ENCODE measurements around the gene ZNF652. TPM values are rescaled to one million over a fixed set of nuclear protein-coding genes. Genes with fewer than 3 reads are reported as not detected.
A peak's percentile ranks its signal among the peaks of the same experiment; 100 is the strongest.

ZNF652 gene
- total and polyA plus RNA-seq, 2 donors (not counting 1 experiment from before 2014, with no cell fraction given) = 7.8 to 10.2 TPM

GRCh38 chr17:49343273-49343672 lies 18.8 kb downstream of the ZNF652 start:
- Histone ChIP-seq H3K79me2 (ENCODE audit: control insufficient read depth, insufficient read depth, low read length) (peaks cover 19% of the 10 kb centered on the region), H4K20me1 (ENCODE audit: control insufficient read depth, extremely low read depth, insufficient read depth, low read length) (no peaks in the 10 kb centered on the region), H3K36me3 (ENCODE audit: control insufficient read depth, insufficient read depth, low read length) (no peaks in the 10 kb centered on the region), H3K4me3 (replicated peaks in 1 of 4; ENCODE audit: control extremely low read depth in 1 of 4, insufficient read depth in 1 of 4, low read depth in 3 of 4, low read length in 4 of 4) (no peak overlapping the region), H2AFZ (ENCODE audit: low read length) (no peak overlapping the region), H3K27ac (ENCODE audit: insufficient read depth, low read length) (no peak overlapping the region), H3K9ac (ENCODE audit: insufficient read depth, low read length) (no peak overlapping the region), H3K4me2 (ENCODE audit: extremely low read depth, insufficient read depth, low read length) (peak overlapping the region; percentile 61), H3K9me3 (ENCODE audit: control insufficient read depth, insufficient read depth, low read depth, low read length) (no peaks in the 10 kb centered on the region), H3K27me3 (ENCODE audit: control insufficient read depth, insufficient read depth, low read length) (no peaks in the 10 kb centered on the region), H3K4me1 (ENCODE audit: control insufficient read depth, extremely low read depth, insufficient read depth, low read length) (peaks cover 6% of the 10 kb centered on the region)
- peak in 1 of 2 donors; percentile 89 for DNase-seq (ENCODE audit: low read depth in 2 of 2)
- TF ChIP-seq EZH2 (IDR thresholded peaks at IDR 0.05; ENCODE audit: low read length, missing control alignments) = no peak
- TF ChIP-seq CTCF (conservative IDR thresholded peaks at IDR 0.05 in 1 of 2, IDR thresholded peaks at IDR 0.05 in 1 of 2; ENCODE audit: low read depth in 1 of 2, low read length in 2 of 2) = no peak

GRCh38 chr17:49342575-49342936 lies 19.5 kb downstream of the ZNF652 start:
- Histone ChIP-seq H3K27me3 (ENCODE audit: control insufficient read depth, insufficient read depth, low read length) (no peaks in the 10 kb centered on the region), H3K9me3 (ENCODE audit: control insufficient read depth, insufficient read depth, low read depth, low read length) (no peaks in the 10 kb centered on the region), H3K9ac (ENCODE audit: insufficient read depth, low read length) (no peak overlapping the region), H3K4me3 (replicated peaks in 1 of 4; ENCODE audit: control extremely low read depth in 1 of 4, insufficient read depth in 1 of 4, low read depth in 3 of 4, low read length in 4 of 4) (peak overlapping the region in 2 of 4 experiments; percentile 10 to 40), H4K20me1 (ENCODE audit: control insufficient read depth, extremely low read depth, insufficient read depth, low read length) (no peaks in the 10 kb centered on the region), H2AFZ (ENCODE audit: low read length) (no peak overlapping the region), H3K27ac (ENCODE audit: insufficient read depth, low read length) (no peak overlapping the region), H3K4me1 (ENCODE audit: control insufficient read depth, extremely low read depth, insufficient read depth, low read length) (peaks cover 6% of the 10 kb centered on the region), H3K36me3 (ENCODE audit: control insufficient read depth, insufficient read depth, low read length) (no peaks in the 10 kb centered on the region), H3K79me2 (ENCODE audit: control insufficient read depth, insufficient read depth, low read length) (peaks cover 21% of the 10 kb centered on the region), H3K4me2 (ENCODE audit: extremely low read depth, insufficient read depth, low read length) (peak overlapping the region; percentile 72)
- TF ChIP-seq CTCF (conservative IDR thresholded peaks at IDR 0.05 in 1 of 2, IDR thresholded peaks at IDR 0.05 in 1 of 2; ENCODE audit: low read depth in 1 of 2, low read length in 2 of 2) (no peak), EZH2 (IDR thresholded peaks at IDR 0.05; ENCODE audit: low read length, missing control alignments) (no peak)
- DNase-seq (ENCODE audit: low read depth in 2 of 2) = no peak

- Histone ChIP-seq H3K36me3 (ENCODE audit: control insufficient read depth, insufficient read depth, low read length) (no peaks in the 10 kb centered on the region), H3K9me3 (ENCODE audit: control insufficient read depth, insufficient read depth, low read depth, low read length) (no peaks in the 10 kb centered on the region), H3K4me2 (ENCODE audit: extremely low read depth, insufficient read depth, low read length) (no peak overlapping the region), H3K4me1 (ENCODE audit: control insufficient read depth, extremely low read depth, insufficient read depth, low read length) (peaks cover 6% of the 10 kb centered on the region), H4K20me1 (ENCODE audit: control insufficient read depth, extremely low read depth, insufficient read depth, low read length) (no peaks in the 10 kb centered on the region), H3K9ac (ENCODE audit: insufficient read depth, low read length) (no peak overlapping the region), H3K27me3 (ENCODE audit: control insufficient read depth, insufficient read depth, low read length) (no peaks in the 10 kb centered on the region), H2AFZ (ENCODE audit: low read length) (no peak overlapping the region), H3K4me3 (replicated peaks in 1 of 4; ENCODE audit: control extremely low read depth in 1 of 4, insufficient read depth in 1 of 4, low read depth in 3 of 4, low read length in 4 of 4) (no peak overlapping the region), H3K27ac (ENCODE audit: insufficient read depth, low read length) (no peak overlapping the region), H3K79me2 (ENCODE audit: control insufficient read depth, insufficient read depth, low read length) (peaks cover 23% of the 10 kb centered on the region)
- TF ChIP-seq CTCF (conservative IDR thresholded peaks at IDR 0.05 in 1 of 2, IDR thresholded peaks at IDR 0.05 in 1 of 2; ENCODE audit: low read depth in 1 of 2, low read length in 2 of 2) = no peak
- TF ChIP-seq EZH2 (IDR thresholded peaks at IDR 0.05; ENCODE audit: low read length, missing control alignments) = no peak
- DNase-seq (ENCODE audit: low read depth in 2 of 2) = no peak
Measured at GRCh38 chr17:49341356-49341755, 20.7 kb downstream of the ZNF652 start.
